Cardiac fibroblast (primary cell): ENCODE measurements around the gene HS3ST3B1.

ENCODE experiments used
- DNase-seq, 2 donors: peaks; one replicate each; pipeline versions ENCODE4 v3.0.0 to v3.0.0-alpha.2; 2010; ENCODE audit warnings: low read depth in 2 of 2
- H3K4me3 ChIP-seq, 2 donors: replicated peaks in 1 of 2; 1 replicate in 1 of 2; 2 replicates in 1 of 2; pipeline ENCODE4 v1.5.1; 2011; ENCODE audit warnings: low read depth in 2 of 2, low read length in 2 of 2, mild to moderate bottlenecking in 2 of 2, moderate library complexity in 1 of 2
- CTCF ChIP-seq: IDR thresholded peaks from one replicate; pipeline ENCODE4 v1.5.1; 2011; ENCODE audit warnings: low read depth, mild to moderate bottlenecking, low read length, inconsistent platforms

The HS3ST3B1 gene

GRCh38 chr17:14281530-14281929 is 19.4 kb upstream of the HS3ST3B1 start:
- H3K4me3 ChIP-seq: no peak overlapping the region
- no peak for DNase-seq
- TF ChIP-seq CTCF: no peak

- DNase-seq: no peak
- no peak for TF ChIP-seq CTCF
- H3K4me3 ChIP-seq: no peak overlapping the region
Measured at GRCh38 chr17:14282726-14283125, 18.2 kb upstream of the HS3ST3B1 start.

GRCh38 chr17:14289162-14289561 is 11.7 kb upstream of the HS3ST3B1 start:
- TF ChIP-seq CTCF: no peak
- H3K4me3 ChIP-seq: no peak overlapping the region
- no peak for DNase-seq

- no peak for TF ChIP-seq CTCF
- no peak for DNase-seq
- no peak overlapping the region for H3K4me3 ChIP-seq
Measured at GRCh38 chr17:14294876-14295275, 6.0 kb upstream of the HS3ST3B1 start.

- no peak for TF ChIP-seq CTCF
- H3K4me3 ChIP-seq: no peak overlapping the region
- no peak for DNase-seq
Measured at GRCh38 chr17:14295676-14296075, 5.2 kb upstream of the HS3ST3B1 start.

GRCh38 chr17:14296166-14296910 is 4.5 kb upstream of the HS3ST3B1 start:
- no peak overlapping the region for H3K4me3 ChIP-seq
- TF ChIP-seq CTCF: no peak
- no peak for DNase-seq
